ENCODE data around the gene TXNDC17. TPM values are rescaled to one million over a fixed set of nuclear protein-coding genes. Genes with fewer than 3 reads are reported as not detected.
"Not testable (repeated sequence)": the region's sequence is repeated elsewhere in the genome, so short reads cannot be mapped to it uniquely, and the experiment has no call there.

Gene TXNDC17
- total RNA-seq, 1 donor from 2014 or later = 0.96 TPM

- no peaks in the 10 kb centered on the region for H3K4me1 ChIP-seq
- intact Hi-C loops (cut with DNase I) = no loop called here
Measured at GRCh38 chr17:6690641-6691040, 49.8 kb downstream of the TXNDC17 start.

GRCh38 chr17:6691546-6691945 is 50.7 kb downstream of the TXNDC17 start:
- Histone ChIP-seq H3K4me3 (no peak overlapping the region), H3K27ac (no peak overlapping the region), H3K9me3 (no peaks in the 10 kb centered on the region), H3K27me3 (no peaks in the 10 kb centered on the region), H3K36me3 (no peaks in the 10 kb centered on the region), H3K4me1 (no peaks in the 10 kb centered on the region)
- TF ChIP-seq CTCF (IDR thresholded peaks at IDR 0.05) = no peak
- intact Hi-C loops (cut with DNase I) = no loop called here
- no peak for DNase-seq (ENCODE audit: low spot score in 2 of 2)

More at GRCh38 chr17:6690641-6691040, 49.8 kb downstream of the TXNDC17 start:
- no peak overlapping the region for H3K27ac ChIP-seq
- no peaks in the 10 kb centered on the region for H3K27me3 ChIP-seq
- H3K36me3 ChIP-seq = no peaks in the 10 kb centered on the region
- TF ChIP-seq CTCF (IDR thresholded peaks at IDR 0.05) = no peak
- H3K9me3 ChIP-seq = no peaks in the 10 kb centered on the region
- H3K4me3 ChIP-seq = no peak overlapping the region
- no peak for DNase-seq (ENCODE audit: low spot score in 2 of 2)

DNA sequence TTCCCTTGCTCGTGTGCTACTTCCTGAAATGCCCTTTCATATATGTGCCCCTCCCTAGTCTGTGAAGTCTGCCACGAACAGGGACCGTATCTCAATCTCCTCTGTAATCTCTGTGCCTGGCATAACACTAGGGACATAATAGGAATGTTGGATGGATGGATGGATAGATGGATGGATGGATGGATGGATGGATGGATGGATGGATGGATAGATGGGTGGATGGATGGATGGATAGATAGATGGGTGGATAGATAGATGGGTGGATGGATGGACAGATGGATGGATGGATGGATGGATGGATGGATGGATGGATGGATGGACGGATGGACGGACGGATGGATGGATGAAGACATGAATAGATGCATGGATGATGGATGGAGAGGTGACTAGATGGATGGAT is 51.1 kb downstream of the TXNDC17 start:
- H3K4me3 ChIP-seq; H3K9me3 ChIP-seq; intact Hi-C loops (cut with DNase I); DNase-seq (ENCODE audit: low spot score in 2 of 2); H3K36me3 ChIP-seq; H3K27me3 ChIP-seq; H3K27ac ChIP-seq; H3K4me1 ChIP-seq: not testable (repeated sequence)

Other genes starting within 250 kb of the TXNDC17 start
- gene AIPL1, start 205.9 kb upstream of the TXNDC17 start, total RNA-seq = not detected
- not detected for gene PIMREG, start 196.6 kb upstream of the TXNDC17 start, total RNA-seq
- 10.4 TPM for gene PITPNM3, start 84.5 kb upstream of the TXNDC17 start, total RNA-seq
- 2.9 TPM for gene KIAA0753, start 349 bp upstream of the TXNDC17 start, total RNA-seq
- gene MED31, start 10.5 kb downstream of the TXNDC17 start, total RNA-seq = not detected
- gene C17orf100, start 10.7 kb downstream of the TXNDC17 start, total RNA-seq = 4.3 TPM
- 0.21 TPM for gene SLC13A5, start 72.3 kb downstream of the TXNDC17 start, total RNA-seq
- 39.8 TPM for gene XAF1, start 115.0 kb downstream of the TXNDC17 start, total RNA-seq
- not detected for gene FBXO39, start 135.2 kb downstream of the TXNDC17 start, total RNA-seq
- gene TEKT1, start 190.7 kb downstream of the TXNDC17 start, total RNA-seq = not detected

All from ascending aorta (tissue), 2 donors.